Breast epithelium (tissue), 3 donors: ENCODE data around the gene CNP.

Experiments used
- CTCF ChIP-seq, 3 donors: fragments of 450-650 bp; IDR thresholded peaks; one replicate each; pipeline ENCODE4 v1.5.1; 2016 to 2017; ENCODE audit warnings: antibody characterized with exemption in 3 of 3, mild to moderate bottlenecking in 3 of 3, moderate library complexity in 3 of 3
- POLR2A ChIP-seq: fragments of 450-650 bp; IDR thresholded peaks from one replicate; pipeline ENCODE4 v1.6.1; 2016; ENCODE audit warnings: antibody characterized with exemption, mild to moderate bottlenecking, moderate library complexity

- TF ChIP-seq CTCF (IDR thresholded peaks at IDR 0.05): no peak
- no peak for TF ChIP-seq POLR2A
Measured at GRCh38 chr17:42005166-42005565, 38.6 kb downstream of the CNP start.
